Esophagus squamous epithelium (tissue), 5 donors: ENCODE measurements around the gene GORASP1. TPM values are rescaled to one million over a fixed set of nuclear protein-coding genes. Genes with fewer than 3 reads are reported as not detected.

ENCODE experiments used
- DNase-seq: peaks from one replicate; lab custom pipeline; 2025; lab: John Stamatoyannopoulos, UW
- H3K27ac ChIP-seq, 4 donors: fragments of 200-600 bp; sonication (generic); one replicate each; pipeline ENCODE4 v1.5.1; 2016 to 2019; ENCODE audit warnings: mild to moderate bottlenecking in 1 of 4
- H3K27me3 ChIP-seq, 4 donors: fragments of 200-600 bp; sonication (generic); 1 replicate in 3 of 4; 2 replicates in 1 of 4; pipeline versions ENCODE4 v1.5.1 to v1.6.0; 2017 to 2021; ENCODE audit warnings: antibody characterized with exemption in 1 of 4
- H3K36me3 ChIP-seq, 3 donors: fragments of 200-600 bp; sonication (generic); one replicate each; pipeline ENCODE4 v1.5.1; 2016 to 2019
- H3K4me1 ChIP-seq, 3 donors: fragments of 200-600 bp; sonication (generic); one replicate each; pipeline ENCODE4 v1.5.1; 2017 to 2019
- H3K4me3 ChIP-seq, 4 donors: fragments of 200-600 bp; sonication (generic); 1 replicate in 3 of 4; 2 replicates in 1 of 4; pipeline ENCODE4 v1.5.1; 2016 to 2019; ENCODE audit warnings: mild to moderate bottlenecking in 2 of 4, moderate library complexity in 1 of 4
- H3K9me3 ChIP-seq, 3 donors: fragments of 200-600 bp; sonication (generic); one replicate each; pipeline ENCODE4 v1.5.1; 2016 to 2019
- CTCF ChIP-seq, 6 experiments: fragments of 450-650 bp in 4 of 6; fragments of 200-600 bp in 2 of 6; sonication (generic) in 2 of 6; IDR thresholded peaks; one replicate each; pipeline ENCODE4 v1.5.1; 2016 to 2019; ENCODE audit warnings: antibody characterized with exemption in 6 of 6, mild to moderate bottlenecking in 4 of 6, moderate library complexity in 4 of 6
- POLR2A ChIP-seq, 4 donors: fragments of 450-650 bp; IDR thresholded peaks; one replicate each; pipeline ENCODE4 v1.6.1; 2017; ENCODE audit warnings: antibody characterized with exemption in 4 of 4, mild to moderate bottlenecking in 4 of 4, moderate library complexity in 3 of 4
- WGBS, 2 donors: methylation state at CpG; one replicate each; pipeline ENCODE4 v1.1.5; 2018; 5-methylcytosine and 5-hydroxymethylcytosine counted together
- intact Hi-C: fragments of 100-400 bp; cut with DNase I; formaldehyde crosslinking; loops from one replicate; pipeline ENCODE4 v1.15.0; 2022
- total RNA-seq, 4 donors: library from RNA; depleted of rRNA; stranded (reverse); fragments of >200 nt; gene quantifications; one replicate each; pipeline ENCODE4 v1.1.0, GENCODE V29; 2016
- donor health status: DM: yes; HTN: yes; CAD: no.

GORASP1 gene
- total RNA-seq, 4 donors from 2014 or later, result 26.4 to 102 (median 43.8) TPM

GRCh38 chr3:39088456-39088855, 19.0 kb downstream of the GORASP1 start:
- Histone ChIP-seq H3K36me3 (peaks cover 5 to 95% (median 18%) of the 10 kb centered on the region in 3 donors), H3K4me3 (no peak overlapping the region), H3K27ac (no peak overlapping the region), H3K27me3 (no peaks in the 10 kb centered on the region), H3K4me1 (no peaks in the 10 kb centered on the region), H3K9me3 (no peaks in the 10 kb centered on the region)
- intact Hi-C loops, result no loop called here
- no peak for TF ChIP-seq POLR2A (IDR thresholded peaks at IDR 0.05)
- TF ChIP-seq CTCF (IDR thresholded peaks at IDR 0.05), result no peak
- DNase-seq, result no peak
- 88 to 95% methylated on average over 2 to 3 of the region's 3 CpGs for WGBS, 2 donors

GRCh38 chr3:39086144-39086543, 21.3 kb downstream of the GORASP1 start:
- Histone ChIP-seq H3K27ac (no peak overlapping the region), H3K9me3 (no peaks in the 10 kb centered on the region), H3K4me3 (no peak overlapping the region), H3K4me1 (no peaks in the 10 kb centered on the region), H3K27me3 (no peaks in the 10 kb centered on the region), H3K36me3 (peaks cover 0 to 93% (median 12%) of the 10 kb centered on the region in 3 donors)
- 84 to 92% methylated on average over 4 of the region's 4 CpGs for WGBS, 2 donors
- intact Hi-C loops, result no loop called here
- DNase-seq, result no peak
- TF ChIP-seq POLR2A (IDR thresholded peaks at IDR 0.05), result no peak
- TF ChIP-seq CTCF (IDR thresholded peaks at IDR 0.05), result no peak

DNA sequence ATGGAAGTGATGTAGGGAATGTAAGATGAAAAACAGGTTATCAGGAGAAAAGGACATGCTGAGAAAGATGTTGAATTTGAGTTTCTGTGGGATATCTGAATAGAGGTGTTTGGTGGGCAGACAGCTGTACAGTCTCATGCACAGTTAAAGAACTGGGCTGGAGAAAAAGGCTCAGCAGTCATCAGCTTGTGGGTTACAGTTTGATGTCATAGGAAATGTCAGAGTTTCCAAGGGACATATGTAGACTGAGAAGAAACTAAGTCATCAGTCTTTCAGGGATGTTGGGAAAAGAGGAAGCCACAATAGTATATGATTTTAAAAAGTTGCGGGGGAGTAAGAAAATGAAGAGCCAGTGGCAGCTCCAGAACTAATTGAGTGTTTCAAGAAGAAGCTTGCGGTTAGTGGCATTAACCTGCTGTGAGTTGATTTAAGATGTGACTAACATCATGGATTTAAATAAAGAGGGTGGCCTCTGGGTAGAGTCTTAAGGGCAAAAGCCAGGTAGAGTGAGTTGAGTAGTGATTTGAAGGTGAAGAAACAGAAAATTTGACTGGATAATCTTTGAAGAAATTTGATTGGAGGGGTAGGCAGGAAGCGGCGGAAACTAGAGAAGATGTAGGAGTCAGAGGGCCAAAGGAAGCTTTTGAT, 24.6 kb downstream of the GORASP1 start:
- intact Hi-C loops, result no loop called here
- peaks cover 0 to 91% (median 4%) of the 10 kb centered on the region in 3 donors for H3K36me3 ChIP-seq

GRCh38 chr3:39080026-39080425, 27.4 kb downstream of the GORASP1 start:
- DNase-seq, result no peak
- Histone ChIP-seq H3K36me3 (peaks cover 6 to 91% (median 7%) of the 10 kb centered on the region in 3 donors), H3K27ac (no peak overlapping the region), H3K9me3 (no peaks in the 10 kb centered on the region), H3K4me1 (no peaks in the 10 kb centered on the region), H3K27me3 (no peaks in the 10 kb centered on the region), H3K4me3 (no peak overlapping the region)
- intact Hi-C loops, result no loop called here
- no peak for TF ChIP-seq POLR2A (IDR thresholded peaks at IDR 0.05)
- no peak for TF ChIP-seq CTCF (IDR thresholded peaks at IDR 0.05)

More for the DNA sequence above, 24.6 kb downstream of the GORASP1 start:
- TF ChIP-seq CTCF (IDR thresholded peaks at IDR 0.05), result no peak
- no peak for TF ChIP-seq POLR2A (IDR thresholded peaks at IDR 0.05)
- no peaks in the 10 kb centered on the region for H3K27me3 ChIP-seq
- no peaks in the 10 kb centered on the region for H3K4me1 ChIP-seq
- 98% methylated on average over 4 of the region's 4 CpGs for WGBS, 2 donors
- DNase-seq, result no peak
- H3K27ac ChIP-seq, result no peak overlapping the region
- no peaks in the 10 kb centered on the region for H3K9me3 ChIP-seq
- H3K4me3 ChIP-seq, result no peak overlapping the region

- H3K27me3 ChIP-seq, result no peaks in the 10 kb centered on the region
- H3K4me3 ChIP-seq, result no peak overlapping the region
- H3K9me3 ChIP-seq, result no peaks in the 10 kb centered on the region
- H3K27ac ChIP-seq, result no peak overlapping the region
- peaks cover 6 to 91% (median 7%) of the 10 kb centered on the region in 3 donors for H3K36me3 ChIP-seq
- TF ChIP-seq CTCF (IDR thresholded peaks at IDR 0.05) (no peak), POLR2A (IDR thresholded peaks at IDR 0.05) (no peak)
- intact Hi-C loops, result no loop called here
- no peak for DNase-seq
- H3K4me1 ChIP-seq, result no peaks in the 10 kb centered on the region
Observed at GRCh38 chr3:39079530-39079929, 27.9 kb downstream of the GORASP1 start.
